ENCODE data around the gene MTR.

The MTR gene

GRCh38 chr1:236815941-236816340, 20.8 kb downstream of the MTR start:
- in situ Hi-C loops (cut with MboI; ENCODE audit: low sequenced_read_pairs, unreplicated experiment): no loop called here
- no peak for TF ChIP-seq CTCF (IDR thresholded peaks at IDR 0.05; ENCODE audit: borderline replicate concordance, control extremely low read depth, extremely low read depth, insufficient read depth, missing control alignments)

GRCh38 chr1:236819856-236820255, 24.8 kb downstream of the MTR start:
- no peak for DNase-seq (ENCODE audit: low spot score)
- TF ChIP-seq CTCF (IDR thresholded peaks at IDR 0.05; ENCODE audit: borderline replicate concordance, control extremely low read depth, extremely low read depth, insufficient read depth, missing control alignments): no peak
- in situ Hi-C loops (cut with MboI; ENCODE audit: low sequenced_read_pairs, unreplicated experiment): no loop called here

More at GRCh38 chr1:236815941-236816340, 20.8 kb downstream of the MTR start:
- no peak for DNase-seq (ENCODE audit: low spot score)

- TF ChIP-seq CTCF (IDR thresholded peaks at IDR 0.05; ENCODE audit: borderline replicate concordance, control extremely low read depth, extremely low read depth, insufficient read depth, missing control alignments): no peak
- DNase-seq (ENCODE audit: low spot score): no peak
- in situ Hi-C loops (cut with MboI; ENCODE audit: low sequenced_read_pairs, unreplicated experiment): no loop called here
These were observed 26.1 kb downstream of the MTR start for GRCh38 chr1:236821091-236821627.

GRCh38 chr1:236823559-236823958, 28.5 kb downstream of the MTR start:
- in situ Hi-C loops (cut with MboI; ENCODE audit: low sequenced_read_pairs, unreplicated experiment): no loop called here
- no peak for TF ChIP-seq CTCF (IDR thresholded peaks at IDR 0.05; ENCODE audit: borderline replicate concordance, control extremely low read depth, extremely low read depth, insufficient read depth, missing control alignments)
- no peak for DNase-seq (ENCODE audit: low spot score)

GRCh38 chr1:236829085-236829484, 34.0 kb downstream of the MTR start:
- DNase-seq (ENCODE audit: low spot score): no peak
- in situ Hi-C loops (cut with MboI; ENCODE audit: low sequenced_read_pairs, unreplicated experiment): no loop called here
- TF ChIP-seq CTCF (IDR thresholded peaks at IDR 0.05; ENCODE audit: borderline replicate concordance, control extremely low read depth, extremely low read depth, insufficient read depth, missing control alignments): no peak

- no peak for DNase-seq (ENCODE audit: low spot score)
- in situ Hi-C loops (cut with MboI; ENCODE audit: low sequenced_read_pairs, unreplicated experiment): no loop called here
- TF ChIP-seq CTCF (IDR thresholded peaks at IDR 0.05; ENCODE audit: borderline replicate concordance, control extremely low read depth, extremely low read depth, insufficient read depth, missing control alignments): no peak
These were observed 35.0 kb downstream of the MTR start for GRCh38 chr1:236830116-236830515.
